Measurements from ENCODE around the gene DBH.

GRCh38 chr9:133692364-133692985 is 56.3 kb downstream of the DBH start:
- TF ChIP-seq CTCF (IDR thresholded peaks at IDR 0.05; ENCODE audit: borderline replicate concordance, extremely low read depth, low read length, poor library complexity, severe bottlenecking) = no peak
- TF ChIP-seq EZH2 (IDR thresholded peaks at IDR 0.05; ENCODE audit: borderline replicate concordance, low read depth, low read length, severe bottlenecking) = no peak

All from DND-41 (cell line).